VCaP (cell line): Measurements from ENCODE around the gene SLC38A11.
A peak's percentile ranks its signal among the peaks of the same experiment; 100 is the strongest.
"Not testable (repeated sequence)": the region's sequence is repeated elsewhere in the genome, so short reads cannot be mapped to it uniquely, and the experiment has no call there.

Experiments
- H3K27ac ChIP-seq: fragments of 450-650 bp; 2 replicates; pipeline ENCODE4 v1.5.1; 2017
- CTCF ChIP-seq: fragments of 450-650 bp; conservative IDR thresholded peaks from 2 replicates; pipeline ENCODE4 v1.5.1; 2017; ENCODE audit warnings: mild to moderate bottlenecking, moderate library complexity

SLC38A11 gene

GRCh38 chr2:164867779-164868397, 87.4 kb downstream of the SLC38A11 start:
- peak overlapping the region; percentile 68 for H3K27ac ChIP-seq
- TF ChIP-seq CTCF, result no peak

GRCh38 chr2:164866381-164866780, 88.9 kb downstream of the SLC38A11 start:
- not testable (repeated sequence) for H3K27ac ChIP-seq

GRCh38 chr2:164860694-164861042, 94.7 kb downstream of the SLC38A11 start:
- H3K27ac ChIP-seq, result no peak overlapping the region
- TF ChIP-seq CTCF, result no peak

GRCh38 chr2:164859906-164860693, 95.2 kb downstream of the SLC38A11 start:
- H3K27ac ChIP-seq, result not testable (repeated sequence)

GRCh38 chr2:164859251-164859818, 96.0 kb downstream of the SLC38A11 start:
- no peak for TF ChIP-seq CTCF
- H3K27ac ChIP-seq, result no peak overlapping the region

- TF ChIP-seq CTCF, result no peak
- H3K27ac ChIP-seq, result no peak overlapping the region
Observed at GRCh38 chr2:164852086-164852485, 103.2 kb downstream of the SLC38A11 start.

GRCh38 chr2:164850235-164850634, 105.1 kb downstream of the SLC38A11 start:
- H3K27ac ChIP-seq, result peak overlapping the region; percentile 39; the same call in 1 of the 2 replicates

GRCh38 chr2:164849506-164849905, 105.8 kb downstream of the SLC38A11 start:
- no peak for TF ChIP-seq CTCF
- H3K27ac ChIP-seq, result peak overlapping the region; percentile 39

More at GRCh38 chr2:164850235-164850634, 105.1 kb downstream of the SLC38A11 start:
- no peak for TF ChIP-seq CTCF
